Caco-2 (cell line): Measurements from ENCODE around the gene KATNB1. TPM values are rescaled to one million over a fixed set of nuclear protein-coding genes. Genes with fewer than 3 reads are reported as not detected.

ENCODE experiments used
- BruUV-seq: library from RNA; stranded (reverse); fragments of 400-500 nt; replicated peaks from 2 replicates; lab custom pipeline; 2021; lab: Mats Ljungman, UMichigan
- CTCF ChIA-PET: fragments of 300-600 bp; sonication (Branson Sonifier 250); formaldehyde crosslinking; loops from one replicate; lab custom pipeline; 2022; ENCODE audit warnings: antibody characterized with exemption; lab: Charles Lee
- POLR2A ChIA-PET: fragments of 300-600 bp; sonication (Branson Sonifier 250); formaldehyde crosslinking; loops from one replicate; lab custom pipeline; 2022; ENCODE audit warnings: antibody characterized with exemption; lab: Charles Lee
- DNase-seq, 2 experiments: peaks; one replicate each; pipeline versions ENCODE4 v3.0.0 to v3.0.0-alpha.2; 2020 to 2022
- H3K27me3 ChIP-seq: replicated peaks from 2 replicates; pipeline ENCODE4 v1.6.0; 2011; ENCODE audit warnings: low read length; ENCODE audit not compliant: control insufficient read depth, insufficient read depth
- H3K36me3 ChIP-seq: 2 replicates; pipeline ENCODE4 v1.5.1; 2011; ENCODE audit warnings: low read length; ENCODE audit not compliant: control insufficient read depth, insufficient read depth
- H3K4me1 ChIP-seq: fragments of 250-450 bp; sonication (Bioruptor Pico); 2 replicates; pipeline ENCODE4 v1.5.1; 2020; ENCODE audit warnings: mild to moderate bottlenecking
- H3K4me3 ChIP-seq: 2 replicates; pipeline ENCODE4 v1.5.1; 2011; ENCODE audit warnings: low read depth, mild to moderate bottlenecking, control low read depth, low read length
- H3K9me3 ChIP-seq: fragments of 250-450 bp; sonication (Bioruptor Pico); 2 replicates; pipeline ENCODE4 v1.5.1; 2020; ENCODE audit warnings: mild to moderate bottlenecking, moderate library complexity
- H3K27ac Mint-ChIP-seq: one replicate; pipeline ENCODE4 v1.8.0; 2022; ENCODE audit warnings: mixed read lengths; ENCODE audit not compliant: unreplicated experiment
- H3K27me3 Mint-ChIP-seq: one replicate; pipeline ENCODE4 v1.8.0; 2022; ENCODE audit warnings: mixed read lengths; ENCODE audit not compliant: insufficient read depth, unreplicated experiment
- H3K36me3 Mint-ChIP-seq: one replicate; pipeline ENCODE4 v1.8.0; 2022; ENCODE audit warnings: mild to moderate bottlenecking, mixed read lengths; ENCODE audit not compliant: insufficient read depth, unreplicated experiment
- H3K4me1 Mint-ChIP-seq: one replicate; pipeline ENCODE4 v1.8.0; 2022; ENCODE audit warnings: low read depth, mixed read lengths; ENCODE audit not compliant: unreplicated experiment
- H3K4me3 Mint-ChIP-seq: one replicate; pipeline ENCODE4 v1.8.0; 2022; ENCODE audit warnings: mild to moderate bottlenecking, moderate library complexity, mixed read lengths; ENCODE audit not compliant: unreplicated experiment
- H3K9me3 Mint-ChIP-seq: one replicate; pipeline ENCODE4 v1.8.0; 2022; ENCODE audit warnings: mixed read lengths; ENCODE audit not compliant: unreplicated experiment
- intact Hi-C: fragments of 100-400 bp; cut with micrococcal nuclease; formaldehyde crosslinking; loops from one replicate; pipeline ENCODE4 v1.10.0; 2022; ENCODE audit not compliant: unreplicated experiment
- total RNA-seq: library from RNA; stranded (reverse); gene quantifications from 2 replicates; pipeline ENCODE4 v1.2.3, GENCODE V29; 2022
- TF ChIP-seq, protein P1 (sequence below), 2 experiments: fragments of 200-600 bp in 1 of 2; IDR thresholded peaks; 1 replicate in 1 of 2; 2 replicates in 1 of 2; pipeline versions ENCODE4 v1.5.1 to v1.8.0; 2011 to 2022; ENCODE audit warnings: antibody characterized with exemption in 1 of 2, control low read depth in 1 of 2, inconsistent platforms in 1 of 2, low read depth in 1 of 2, low read length in 1 of 2, mild to moderate bottlenecking in 1 of 2, moderate library complexity in 1 of 2; ENCODE audit not compliant: insufficient read depth in 1 of 2, severe bottlenecking in 1 of 2, unreplicated experiment in 1 of 2

Gene KATNB1
- total RNA-seq, 1 experiment from 2014 or later, result 32.4 TPM

DNA sequence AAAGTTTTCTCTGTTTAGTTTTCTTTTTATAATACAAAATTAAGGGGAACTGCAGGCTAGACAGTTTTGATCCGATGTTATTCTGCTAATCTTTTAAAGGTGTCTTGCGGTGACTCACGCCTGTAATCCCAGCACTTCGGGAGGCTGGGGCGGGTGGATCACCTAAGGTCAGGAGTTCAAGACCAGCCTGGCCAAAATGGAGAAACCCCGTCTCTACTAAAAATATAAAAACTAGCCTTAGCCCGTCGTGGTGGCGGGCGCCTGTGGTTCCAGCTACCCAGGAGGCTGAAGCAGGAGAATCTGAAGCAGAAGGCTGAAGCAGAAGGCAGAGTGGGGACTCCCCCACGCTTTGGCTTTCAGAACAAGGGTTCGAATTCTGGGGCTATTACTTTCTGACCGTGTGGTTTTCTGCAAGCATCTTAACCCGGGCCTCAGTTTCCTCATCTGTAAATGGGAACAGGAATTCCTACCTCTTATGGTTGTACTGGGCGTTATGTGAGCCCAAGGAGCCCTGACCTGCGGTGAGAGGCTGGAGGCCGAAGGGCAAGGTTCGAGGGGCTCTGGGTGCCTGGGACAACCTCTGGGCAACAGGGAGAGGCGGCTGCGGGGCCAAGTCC, 1.2 kb upstream of the KATNB1 start:
- peak overlapping the region; percentile 87 for H3K27ac Mint-ChIP-seq
- H3K4me3 ChIP-seq, result peak overlapping the region; percentile 57
- no peaks in the 10 kb centered on the region for H3K36me3 ChIP-seq
- intact Hi-C loops, result loop anchor here (2.0 kb wide), 1 partner anchor 22 kb away; no protein-coding TSS in a partner anchor
- DNase-seq, result peak in 1 of 2 experiments; percentile 31
- 0 out of 2 replicates have a peak, but pooled peaks cover 4% of the 10 kb centered on the region for H3K9me3 ChIP-seq
- H3K4me3 Mint-ChIP-seq, result peak overlapping the region; percentile 86
- CTCF ChIA-PET, result interaction anchor here (0.7 to 3.1 kb wide), 5 partner anchors 8 to 276 kb away, joined by 3 to 10 read pairs (median 5); no protein-coding TSS in a partner anchor
- H3K4me1 Mint-ChIP-seq, result peaks cover 13% of the 10 kb centered on the region
- peaks cover 26% of the 10 kb centered on the region for H3K36me3 Mint-ChIP-seq
- H3K9me3 Mint-ChIP-seq, result no peaks in the 10 kb centered on the region
- POLR2A ChIA-PET, result interaction anchor here (0.6 to 1.4 kb wide), 6 partner anchors 14 to 317 kb away, joined by 4 to 16 read pairs (median 6); no protein-coding TSS in a partner anchor
- TF ChIP-seq, protein P1, sequence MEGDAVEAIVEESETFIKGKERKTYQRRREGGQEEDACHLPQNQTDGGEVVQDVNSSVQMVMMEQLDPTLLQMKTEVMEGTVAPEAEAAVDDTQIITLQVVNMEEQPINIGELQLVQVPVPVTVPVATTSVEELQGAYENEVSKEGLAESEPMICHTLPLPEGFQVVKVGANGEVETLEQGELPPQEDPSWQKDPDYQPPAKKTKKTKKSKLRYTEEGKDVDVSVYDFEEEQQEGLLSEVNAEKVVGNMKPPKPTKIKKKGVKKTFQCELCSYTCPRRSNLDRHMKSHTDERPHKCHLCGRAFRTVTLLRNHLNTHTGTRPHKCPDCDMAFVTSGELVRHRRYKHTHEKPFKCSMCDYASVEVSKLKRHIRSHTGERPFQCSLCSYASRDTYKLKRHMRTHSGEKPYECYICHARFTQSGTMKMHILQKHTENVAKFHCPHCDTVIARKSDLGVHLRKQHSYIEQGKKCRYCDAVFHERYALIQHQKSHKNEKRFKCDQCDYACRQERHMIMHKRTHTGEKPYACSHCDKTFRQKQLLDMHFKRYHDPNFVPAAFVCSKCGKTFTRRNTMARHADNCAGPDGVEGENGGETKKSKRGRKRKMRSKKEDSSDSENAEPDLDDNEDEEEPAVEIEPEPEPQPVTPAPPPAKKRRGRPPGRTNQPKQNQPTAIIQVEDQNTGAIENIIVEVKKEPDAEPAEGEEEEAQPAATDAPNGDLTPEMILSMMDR (IDR thresholded peaks at IDR 0.05; ENCODE audit: insufficient read depth in 1 of 2, low read depth in 1 of 2, low read length in 1 of 2, severe bottlenecking in 1 of 2, unreplicated experiment in 1 of 2), result no peak
- peaks cover 11% of the 10 kb centered on the region for H3K4me1 ChIP-seq
- BruUV-seq, result TSS peak; percentile 94
- H3K27me3 ChIP-seq, result no peaks in the 10 kb centered on the region
- H3K27me3 Mint-ChIP-seq, result no peaks in the 10 kb centered on the region

DNA sequence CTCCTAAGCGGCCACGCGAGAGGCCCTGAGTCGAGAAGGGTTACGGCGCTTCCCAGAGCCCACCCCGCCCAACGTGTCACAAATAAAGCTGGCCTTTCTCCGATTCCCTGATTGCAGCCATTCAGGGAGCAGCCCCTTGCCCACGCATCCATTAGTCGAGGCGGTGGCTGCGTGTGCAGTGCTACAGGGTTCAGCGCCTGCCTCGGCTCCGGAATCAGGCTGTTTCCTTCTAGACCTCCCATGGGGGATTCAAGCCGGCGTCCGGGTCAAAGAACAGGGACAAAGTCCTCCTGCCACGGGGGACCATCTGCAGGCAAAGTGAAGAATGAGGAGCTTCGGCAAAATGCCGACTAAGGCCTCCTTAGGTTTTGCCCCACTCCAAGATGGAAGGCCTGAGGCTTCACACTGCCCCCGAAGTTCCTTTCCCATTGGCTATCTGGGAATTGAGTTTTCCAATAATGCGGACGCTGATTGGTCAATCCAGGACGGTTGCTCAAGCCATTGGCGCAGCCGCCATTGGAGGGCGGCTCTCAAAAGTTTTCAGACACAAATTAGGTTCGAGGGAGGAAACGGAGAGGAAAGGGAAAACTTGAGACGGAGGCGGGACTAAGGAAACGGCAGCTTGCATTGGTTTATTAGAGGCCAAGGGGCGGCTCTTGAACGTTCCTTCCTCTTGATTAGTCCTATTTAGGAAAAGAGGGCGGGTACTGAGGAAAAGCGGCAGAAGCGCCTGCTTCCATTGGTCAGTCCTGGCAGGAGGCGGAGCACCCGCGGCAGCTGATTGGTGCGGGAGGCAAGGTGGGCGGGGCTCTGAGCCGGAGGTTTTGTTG, 430 bp upstream of the KATNB1 start:
- ChIA-PET POLR2A (interaction anchor here (0.5 to 3.0 kb wide), 21 partner anchors 13 to 926 kb away, joined by 3 to 18 read pairs (median 4); partner anchors contain the start of genes CFAP20, CIAPIN1, COQ9 and DRC7), CTCF (interaction anchor here (0.5 to 3.1 kb wide), 25 partner anchors 9 to 288 kb away, joined by 3 to 26 read pairs (median 4); partner anchors contain the start of genes CIAPIN1, COQ9 and POLR2C)
- H3K4me3 Mint-ChIP-seq, result peak overlapping the region; percentile 86
- H3K27me3 Mint-ChIP-seq, result no peaks in the 10 kb centered on the region
- Histone ChIP-seq H3K36me3 (no peaks in the 10 kb centered on the region), H3K9me3 (0 out of 2 replicates have a peak, but pooled peaks cover 4% of the 10 kb centered on the region), H3K4me3 (peak overlapping the region; percentile 82), H3K4me1 (peaks cover 11% of the 10 kb centered on the region), H3K27me3 (no peaks in the 10 kb centered on the region)
- DNase-seq, result peak; percentile 99 to 100
- H3K27ac Mint-ChIP-seq, result peak overlapping the region; percentile 87
- no peaks in the 10 kb centered on the region for H3K9me3 Mint-ChIP-seq
- TF ChIP-seq, protein P1 (IDR thresholded peaks at IDR 0.05; ENCODE audit: insufficient read depth in 1 of 2, low read depth in 1 of 2, low read length in 1 of 2, severe bottlenecking in 1 of 2, unreplicated experiment in 1 of 2), result no peak
- no TSS peak for BruUV-seq
- intact Hi-C loops, result loop anchor here (1.0 to 5.0 kb wide), 7 partner anchors 22 to 158 kb away; partner anchors contain the start of gene ADGRG3
- H3K36me3 Mint-ChIP-seq, result peaks cover 26% of the 10 kb centered on the region
- H3K4me1 Mint-ChIP-seq, result peaks cover 13% of the 10 kb centered on the region
